ENCODE results near the gene PCSK5. TPM values are rescaled to one million over a fixed set of nuclear protein-coding genes. Genes with fewer than 3 reads are reported as not detected.
"Not testable (repeated sequence)": the region's sequence is repeated elsewhere in the genome, so short reads cannot be mapped to it uniquely, and the experiment has no call there.

Gene PCSK5
- total RNA-seq, 1 donor from 2014 or later: 18.3 TPM

DNA sequence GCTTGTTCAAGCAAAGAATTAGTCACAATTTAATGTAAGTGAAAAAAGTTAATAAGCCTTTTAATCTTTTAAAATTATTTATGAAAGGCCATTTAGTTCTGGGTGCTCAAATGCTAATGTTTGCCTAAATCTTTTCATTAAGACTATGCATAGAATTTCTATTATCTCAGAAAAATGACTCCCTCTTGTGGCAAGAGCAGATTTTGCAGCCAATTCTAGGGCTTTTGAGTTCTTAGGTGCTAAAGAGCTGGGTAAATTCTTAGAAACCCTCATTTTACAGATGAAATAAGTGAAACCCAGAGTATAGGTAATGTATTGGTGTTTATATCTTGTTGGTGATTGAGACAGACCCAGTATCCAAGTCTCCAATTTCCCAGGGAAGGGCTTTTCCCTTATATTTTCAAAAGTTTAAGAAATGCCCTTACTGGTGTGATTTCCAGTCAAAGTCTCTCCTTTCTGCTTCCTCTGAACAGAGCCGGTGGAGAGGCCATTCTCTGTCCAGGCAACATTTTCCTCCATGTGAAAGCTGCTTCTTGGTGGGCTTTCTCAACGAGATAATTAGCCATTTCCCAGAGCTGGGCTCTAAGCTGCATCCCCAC, 24.1 kb upstream of the PCSK5 start:
- no peak for DNase-seq (ENCODE audit: extremely low spot score, unreplicated experiment)
- Mint-ChIP-seq H3K27ac (ENCODE audit: unreplicated experiment) (no peak overlapping the region), H3K27me3 (ENCODE audit: unreplicated experiment) (peaks cover 28% of the 10 kb centered on the region), H3K4me3 (ENCODE audit: unreplicated experiment) (no peak overlapping the region), H3K4me1 (ENCODE audit: unreplicated experiment) (peaks cover 3% of the 10 kb centered on the region), H3K36me3 (ENCODE audit: unreplicated experiment) (no peaks in the 10 kb centered on the region), H3K9me3 (ENCODE audit: unreplicated experiment) (no peaks in the 10 kb centered on the region)
- TF ChIP-seq, protein P1, sequence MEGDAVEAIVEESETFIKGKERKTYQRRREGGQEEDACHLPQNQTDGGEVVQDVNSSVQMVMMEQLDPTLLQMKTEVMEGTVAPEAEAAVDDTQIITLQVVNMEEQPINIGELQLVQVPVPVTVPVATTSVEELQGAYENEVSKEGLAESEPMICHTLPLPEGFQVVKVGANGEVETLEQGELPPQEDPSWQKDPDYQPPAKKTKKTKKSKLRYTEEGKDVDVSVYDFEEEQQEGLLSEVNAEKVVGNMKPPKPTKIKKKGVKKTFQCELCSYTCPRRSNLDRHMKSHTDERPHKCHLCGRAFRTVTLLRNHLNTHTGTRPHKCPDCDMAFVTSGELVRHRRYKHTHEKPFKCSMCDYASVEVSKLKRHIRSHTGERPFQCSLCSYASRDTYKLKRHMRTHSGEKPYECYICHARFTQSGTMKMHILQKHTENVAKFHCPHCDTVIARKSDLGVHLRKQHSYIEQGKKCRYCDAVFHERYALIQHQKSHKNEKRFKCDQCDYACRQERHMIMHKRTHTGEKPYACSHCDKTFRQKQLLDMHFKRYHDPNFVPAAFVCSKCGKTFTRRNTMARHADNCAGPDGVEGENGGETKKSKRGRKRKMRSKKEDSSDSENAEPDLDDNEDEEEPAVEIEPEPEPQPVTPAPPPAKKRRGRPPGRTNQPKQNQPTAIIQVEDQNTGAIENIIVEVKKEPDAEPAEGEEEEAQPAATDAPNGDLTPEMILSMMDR (IDR thresholded peaks at IDR 0.05): peak; percentile 77

DNA sequence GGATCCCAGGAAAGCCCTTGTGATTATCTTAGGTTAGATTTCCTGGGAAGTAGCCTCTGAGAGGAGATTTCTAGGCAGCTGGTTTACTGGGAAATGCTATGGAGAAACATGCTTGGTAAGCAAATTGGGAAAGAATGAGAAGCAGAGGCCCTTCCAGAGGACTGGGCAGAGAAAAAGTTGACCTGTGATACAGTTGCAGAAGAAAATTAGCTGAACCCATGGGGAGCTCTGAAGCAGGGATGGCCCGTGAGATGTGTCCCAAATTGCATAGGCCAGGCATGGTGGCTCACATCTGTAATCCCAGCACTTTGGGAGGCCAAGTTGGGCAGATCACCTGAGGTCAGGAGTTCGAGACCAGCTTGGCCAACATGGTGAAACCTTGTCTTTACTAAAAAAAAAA, 21.9 kb upstream of the PCSK5 start:
- H3K4me3 Mint-ChIP-seq (ENCODE audit: unreplicated experiment); H3K4me1 Mint-ChIP-seq (ENCODE audit: unreplicated experiment); H3K36me3 Mint-ChIP-seq (ENCODE audit: unreplicated experiment); H3K27ac Mint-ChIP-seq (ENCODE audit: unreplicated experiment); DNase-seq (ENCODE audit: extremely low spot score, unreplicated experiment); H3K9me3 Mint-ChIP-seq (ENCODE audit: unreplicated experiment): not testable (repeated sequence)
- H3K27me3 Mint-ChIP-seq (ENCODE audit: unreplicated experiment): peaks cover 28% of the 10 kb centered on the region

DNA sequence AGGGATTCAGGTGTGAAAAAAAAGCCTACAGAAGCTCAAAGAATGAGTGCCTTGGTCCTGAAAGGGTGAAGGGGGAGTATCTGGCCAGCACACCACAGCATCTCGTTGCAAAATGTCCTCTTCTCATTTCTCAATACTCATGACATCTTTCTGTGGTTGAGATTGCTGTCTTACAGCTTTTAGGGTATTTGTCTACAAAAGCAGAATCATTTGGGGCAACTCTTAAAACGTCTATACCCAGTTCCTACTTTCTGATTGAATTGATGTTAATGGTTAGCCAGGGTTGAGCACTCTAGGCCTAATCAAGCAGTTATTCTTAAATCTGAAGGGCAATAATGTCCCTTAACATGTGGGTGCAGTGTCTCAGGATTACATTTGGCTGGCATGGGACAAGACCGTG, 21.2 kb upstream of the PCSK5 start:
- no peak for DNase-seq (ENCODE audit: extremely low spot score, unreplicated experiment)
- no peak overlapping the region for H3K27ac Mint-ChIP-seq (ENCODE audit: unreplicated experiment)
- peaks cover 3% of the 10 kb centered on the region for H3K4me1 Mint-ChIP-seq (ENCODE audit: unreplicated experiment)
- TF ChIP-seq, protein P1 (IDR thresholded peaks at IDR 0.05): no peak
- H3K27me3 Mint-ChIP-seq (ENCODE audit: unreplicated experiment): peaks cover 28% of the 10 kb centered on the region
- H3K9me3 Mint-ChIP-seq (ENCODE audit: unreplicated experiment): no peaks in the 10 kb centered on the region
- no peak overlapping the region for H3K4me3 Mint-ChIP-seq (ENCODE audit: unreplicated experiment)
- no peaks in the 10 kb centered on the region for H3K36me3 Mint-ChIP-seq (ENCODE audit: unreplicated experiment)

DNA sequence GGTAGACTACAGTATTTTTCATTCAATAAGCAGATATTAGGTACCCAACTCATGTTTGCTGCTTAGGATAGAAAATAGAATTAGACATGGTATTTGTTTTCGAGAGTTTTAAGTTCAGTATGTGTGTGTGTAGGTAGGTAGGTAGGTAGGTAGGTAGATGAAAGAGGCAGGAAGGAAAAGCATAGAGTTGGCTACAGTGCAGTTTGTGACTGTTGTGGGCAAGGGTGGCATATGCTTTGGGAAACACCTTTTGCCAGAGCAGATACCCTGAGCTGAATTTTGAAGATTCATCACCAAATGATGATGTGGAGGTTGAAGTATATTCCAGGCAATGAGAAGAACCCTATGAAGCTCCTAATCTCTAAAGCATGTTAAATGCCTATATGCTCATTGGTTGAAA, 20.0 kb upstream of the PCSK5 start:
- no peaks in the 10 kb centered on the region for H3K36me3 Mint-ChIP-seq (ENCODE audit: unreplicated experiment)
- peaks cover 28% of the 10 kb centered on the region for H3K27me3 Mint-ChIP-seq (ENCODE audit: unreplicated experiment)
- H3K4me3 Mint-ChIP-seq (ENCODE audit: unreplicated experiment): no peak overlapping the region
- no peaks in the 10 kb centered on the region for H3K9me3 Mint-ChIP-seq (ENCODE audit: unreplicated experiment)
- TF ChIP-seq, protein P1 (IDR thresholded peaks at IDR 0.05): no peak
- DNase-seq (ENCODE audit: extremely low spot score, unreplicated experiment): no peak
- no peak overlapping the region for H3K27ac Mint-ChIP-seq (ENCODE audit: unreplicated experiment)
- peaks cover 1% of the 10 kb centered on the region for H3K4me1 Mint-ChIP-seq (ENCODE audit: unreplicated experiment)

DNA sequence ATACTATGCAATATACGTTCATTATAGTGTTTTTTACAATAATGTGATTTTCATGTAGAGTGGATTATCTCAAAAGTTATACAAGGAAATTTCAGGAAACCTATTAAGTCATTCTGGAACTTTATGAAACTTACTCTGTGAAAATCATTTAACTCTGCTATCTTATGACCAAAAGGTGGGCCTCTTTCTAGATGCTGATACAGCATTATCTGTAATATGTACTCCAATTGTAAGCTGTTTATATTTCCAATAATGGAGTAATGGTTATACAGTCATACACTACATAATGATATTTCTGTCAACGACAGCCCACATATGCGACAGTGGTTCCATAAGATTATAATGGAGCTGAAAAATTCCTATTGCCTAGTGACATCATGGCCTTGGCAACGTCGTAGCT, 18.8 kb upstream of the PCSK5 start:
- Mint-ChIP-seq H3K4me3 (ENCODE audit: unreplicated experiment) (no peak overlapping the region), H3K9me3 (ENCODE audit: unreplicated experiment) (no peaks in the 10 kb centered on the region), H3K27ac (ENCODE audit: unreplicated experiment) (no peak overlapping the region), H3K4me1 (ENCODE audit: unreplicated experiment) (no peaks in the 10 kb centered on the region), H3K27me3 (ENCODE audit: unreplicated experiment) (peaks cover 26% of the 10 kb centered on the region), H3K36me3 (ENCODE audit: unreplicated experiment) (no peaks in the 10 kb centered on the region)
- DNase-seq (ENCODE audit: extremely low spot score, unreplicated experiment): no peak
- TF ChIP-seq, protein P1 (IDR thresholded peaks at IDR 0.05): no peak

DNA sequence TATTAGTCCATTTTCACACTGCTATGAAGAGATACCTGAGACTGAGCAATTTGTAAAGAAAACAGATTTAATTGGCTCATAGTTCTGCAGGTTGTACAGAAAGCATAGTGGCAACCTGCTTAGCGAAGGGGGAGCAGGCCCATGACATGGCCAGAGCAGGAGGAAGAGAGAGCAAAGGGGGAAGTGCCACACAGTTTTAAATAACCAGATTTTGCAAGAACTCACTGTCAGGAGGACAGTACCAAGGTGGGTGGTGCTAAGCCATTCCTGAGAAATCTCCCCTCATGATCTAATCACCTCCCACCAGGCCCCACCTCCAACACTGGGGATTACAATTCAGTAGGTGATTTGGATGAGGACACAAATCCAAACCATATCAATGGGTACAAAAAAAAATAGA, 16.8 kb upstream of the PCSK5 start:
- TF ChIP-seq, protein P1 (IDR thresholded peaks at IDR 0.05): no peak
- no peaks in the 10 kb centered on the region for H3K9me3 Mint-ChIP-seq (ENCODE audit: unreplicated experiment)
- H3K27me3 Mint-ChIP-seq (ENCODE audit: unreplicated experiment): peaks cover 12% of the 10 kb centered on the region

More for the DNA sequence above, 16.8 kb upstream of the PCSK5 start:
- Mint-ChIP-seq H3K4me1 (ENCODE audit: unreplicated experiment) (no peaks in the 10 kb centered on the region), H3K36me3 (ENCODE audit: unreplicated experiment) (no peaks in the 10 kb centered on the region), H3K4me3 (ENCODE audit: unreplicated experiment) (no peak overlapping the region), H3K27ac (ENCODE audit: unreplicated experiment) (no peak overlapping the region)
- no peak for DNase-seq (ENCODE audit: extremely low spot score, unreplicated experiment)
